GM21529 (cell line): ENCODE measurements around the gene IL17RE.

ENCODE experiments used
- ATAC-seq: cut with Tn5 transposase; IDR thresholded peaks from one replicate; pipeline ENCODE4 v1.9.1; 2021; ENCODE audit not compliant: unreplicated experiment

Gene IL17RE

GRCh38 chr3:9903238-9903624 is 583 bp downstream of the IL17RE start:
- ATAC-seq, result no peak

- ATAC-seq, result no peak
These were observed 1.3 kb downstream of the IL17RE start for GRCh38 chr3:9903904-9904303.

- no peak for ATAC-seq
These were observed 3.8 kb downstream of the IL17RE start for GRCh38 chr3:9906480-9906879.

- no peak for ATAC-seq
These were observed 5.6 kb downstream of the IL17RE start for GRCh38 chr3:9908286-9908685.

GRCh38 chr3:9909221-9910013 is 6.8 kb downstream of the IL17RE start:
- no peak for ATAC-seq

- no peak for ATAC-seq
These were observed 9.2 kb downstream of the IL17RE start for GRCh38 chr3:9911863-9912262.

- no peak for ATAC-seq
These were observed 9.8 kb downstream of the IL17RE start for GRCh38 chr3:9912294-9912935.

GRCh38 chr3:9913601-9914000 is 11.0 kb downstream of the IL17RE start:
- ATAC-seq, result no peak

- ATAC-seq, result no peak
These were observed 11.4 kb downstream of the IL17RE start for GRCh38 chr3:9914011-9914410.

GRCh38 chr3:9914559-9915253 is 12.1 kb downstream of the IL17RE start:
- ATAC-seq, result peak; percentile 20

GRCh38 chr3:9915254-9916141 is 12.8 kb downstream of the IL17RE start:
- ATAC-seq, result peak; percentile 44

GRCh38 chr3:9916346-9916733 is 13.7 kb downstream of the IL17RE start:
- ATAC-seq, result no peak

- ATAC-seq, result no peak
These were observed 14.4 kb downstream of the IL17RE start, which contains the start of gene IL17RC for GRCh38 chr3:9916734-9917680. IL17RC (plus strand) TSS chr3:9917098; CDS start chr3:9917316, 218 bp downstream.

- no peak for ATAC-seq
These were observed 15.2 kb downstream of the IL17RE start for GRCh38 chr3:9917820-9918219.

- ATAC-seq, result no peak
These were observed 15.8 kb downstream of the IL17RE start for GRCh38 chr3:9918261-9919038.

- no peak for ATAC-seq
These were observed 25.5 kb downstream of the IL17RE start for GRCh38 chr3:9928158-9928557.

GRCh38 chr3:9930804-9931418 is 28.3 kb downstream of the IL17RE start:
- no peak for ATAC-seq

- no peak for ATAC-seq
These were observed 29.8 kb downstream of the IL17RE start for GRCh38 chr3:9932535-9932842.
